GM23248 (cell line): ENCODE measurements around the gene GINS2.

Source experiments
- EZH2 ChIP-seq: fragments of 200-600 bp; sonication (generic); IDR thresholded peaks from 2 replicates; pipeline ENCODE4 v1.6.1; 2018; ENCODE audit warnings: antibody characterized with exemption, mild to moderate bottlenecking; ENCODE audit not compliant: insufficient read depth, poor library complexity, severe bottlenecking
- EZH2phosphoT487 ChIP-seq: fragments of 200-600 bp; sonication (generic); IDR thresholded peaks from 2 replicates; pipeline ENCODE4 v1.6.1; 2018; ENCODE audit warnings: antibody characterized with exemption, moderate library complexity, mild to moderate bottlenecking, low read depth; ENCODE audit not compliant: insufficient read depth

DNA sequence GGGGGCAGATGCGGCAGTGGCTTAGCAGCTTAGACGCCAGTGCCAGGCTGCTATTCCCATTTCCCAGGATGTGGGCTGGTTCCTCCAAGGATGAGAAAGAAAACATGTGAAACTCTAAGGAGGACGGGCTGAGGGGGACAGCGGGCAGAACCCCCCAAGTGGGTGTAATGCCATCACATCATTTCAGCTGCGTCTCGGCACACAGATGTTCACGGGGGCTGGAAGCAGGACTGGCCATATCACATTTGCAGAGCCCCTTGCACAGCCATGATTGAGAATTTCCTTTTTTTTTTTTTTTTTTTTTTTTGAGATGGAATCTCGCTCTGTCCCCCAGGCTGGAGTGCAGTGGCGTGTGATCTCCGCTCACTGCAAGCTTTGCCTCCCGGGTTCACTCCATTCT lies 15.3 kb upstream of the GINS2 start:
- TF ChIP-seq EZH2 (no peak), EZH2phosphoT487 (no peak)
